ES-I3 (cell line): ENCODE results near the gene CTIF.

Experiments
- H3K36me3 ChIP-seq: 2 replicates; pipeline ENCODE4 v1.6.1; 2013; ENCODE audit warnings: mild to moderate bottlenecking, low read length, control low read depth, moderate library complexity; ENCODE audit not compliant: insufficient read depth
- H3K4me1 ChIP-seq: 2 replicates; pipeline ENCODE4 v1.6.1; 2013; ENCODE audit warnings: mild to moderate bottlenecking, control low read depth, low read length; ENCODE audit not compliant: insufficient read depth
- H3K9ac ChIP-seq: 2 replicates; pipeline ENCODE4 v1.6.1; 2013; ENCODE audit warnings: low read depth, mild to moderate bottlenecking, low read length, moderate library complexity
- H3K9me3 ChIP-seq: 2 replicates; pipeline ENCODE4 v1.6.1; 2013; ENCODE audit warnings: mild to moderate bottlenecking, low read length, moderate library complexity; ENCODE audit not compliant: control insufficient read depth, insufficient read depth

Gene CTIF

GRCh38 chr18:48904847-48905394, 366.1 kb downstream of the CTIF start:
- H3K9ac ChIP-seq = no peak overlapping the region
- H3K4me1 ChIP-seq = no peaks in the 10 kb centered on the region; the same call in 1 of the 2 replicates
- H3K36me3 ChIP-seq = no peaks in the 10 kb centered on the region
- H3K9me3 ChIP-seq = no peaks in the 10 kb centered on the region

GRCh38 chr18:48905513-48905912, 366.7 kb downstream of the CTIF start:
- no peak overlapping the region for H3K9ac ChIP-seq
- H3K9me3 ChIP-seq = no peaks in the 10 kb centered on the region
- no peaks in the 10 kb centered on the region for H3K36me3 ChIP-seq
- no peaks in the 10 kb centered on the region; the same call in 1 of the 2 replicates for H3K4me1 ChIP-seq

- no peaks in the 10 kb centered on the region for H3K4me1 ChIP-seq
- no peak overlapping the region for H3K9ac ChIP-seq
- no peaks in the 10 kb centered on the region for H3K36me3 ChIP-seq
- H3K9me3 ChIP-seq = no peaks in the 10 kb centered on the region
Measured at GRCh38 chr18:48908916-48909315, 370.1 kb downstream of the CTIF start.

- Histone ChIP-seq H3K36me3 (no peaks in the 10 kb centered on the region), H3K9ac (no peak overlapping the region), H3K9me3 (no peaks in the 10 kb centered on the region), H3K4me1 (no peaks in the 10 kb centered on the region)
Measured at GRCh38 chr18:48909721-48910120, 370.9 kb downstream of the CTIF start.

- Histone ChIP-seq H3K36me3 (no peaks in the 10 kb centered on the region), H3K4me1 (no peaks in the 10 kb centered on the region; the same call in 1 of the 2 replicates), H3K9me3 (no peaks in the 10 kb centered on the region), H3K9ac (no peak overlapping the region)
Measured at GRCh38 chr18:48910972-48911545, 372.2 kb downstream of the CTIF start.
